Smooth muscle cell of the brain vasculature (primary cell): Measurements from ENCODE around the gene EXOC2.
"Not testable (repeated sequence)": the region's sequence is repeated elsewhere in the genome, so short reads cannot be mapped to it uniquely, and the experiment has no call there.

ENCODE experiments used
- DNase-seq: peaks from one replicate; pipeline ENCODE4 v3.0.0-alpha.2; 2012; ENCODE audit warnings: low read depth, low spot score

Gene EXOC2

GRCh38 chr6:680666-681340 lies 12.1 kb downstream of the EXOC2 start:
- no peak for DNase-seq

DNA sequence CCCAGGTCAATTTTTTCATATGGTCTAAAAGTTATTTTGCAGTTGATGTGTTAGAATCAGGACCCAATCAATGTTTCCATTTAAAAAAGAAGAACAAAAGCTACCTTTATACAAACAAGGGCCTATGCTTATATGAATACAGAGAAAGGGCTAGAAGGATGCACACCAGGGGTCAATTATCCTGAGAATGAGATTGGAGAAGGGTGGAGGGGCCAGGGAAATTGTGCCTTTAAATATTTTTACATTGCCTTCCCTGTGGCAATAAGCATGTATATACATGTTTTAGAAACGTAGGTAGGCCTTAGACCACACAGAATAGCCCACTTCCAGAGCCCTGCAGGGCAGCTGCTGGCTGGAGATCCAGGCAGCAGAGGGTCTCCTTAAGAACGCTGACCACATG lies 12.7 kb downstream of the EXOC2 start:
- DNase-seq, result no peak

DNA sequence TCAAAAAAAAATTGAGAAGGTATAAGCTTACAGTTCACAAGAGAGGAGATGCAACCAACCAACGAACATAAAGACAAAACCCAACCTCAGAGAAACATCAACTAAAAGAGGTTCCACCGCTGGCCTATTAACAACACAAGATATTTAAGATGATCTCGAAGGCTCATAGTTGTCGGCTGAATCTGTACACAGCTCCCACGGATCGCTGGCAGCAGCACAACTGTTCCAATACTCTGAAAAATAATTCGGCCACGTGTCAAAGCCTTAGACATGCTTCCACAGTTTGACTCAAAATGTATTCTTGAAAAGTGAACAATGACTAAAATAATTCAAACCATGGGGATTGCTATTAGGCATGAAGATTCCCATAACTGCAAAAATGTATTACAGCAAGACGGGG lies 13.7 kb downstream of the EXOC2 start:
- DNase-seq, result no peak

GRCh38 chr6:678520-678919 lies 14.4 kb downstream of the EXOC2 start:
- no peak for DNase-seq

DNA sequence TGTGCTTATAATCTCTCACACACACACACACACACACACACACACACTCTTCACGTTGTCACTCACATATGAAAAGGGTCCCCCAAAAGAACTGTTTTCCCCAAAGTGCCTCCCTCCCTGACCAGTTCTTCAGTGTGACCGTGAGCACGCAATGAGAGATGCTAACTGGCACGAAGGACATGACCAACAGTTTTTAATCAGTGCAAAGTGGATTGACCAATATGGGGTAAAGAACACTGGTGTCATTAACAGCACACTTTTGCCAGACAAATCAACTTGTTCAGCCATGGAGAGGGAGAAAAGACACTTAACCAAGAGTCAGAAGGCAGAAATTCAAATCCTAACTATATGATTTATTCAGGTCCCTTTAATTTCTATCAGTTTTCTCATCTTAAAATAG lies 15.0 kb downstream of the EXOC2 start:
- DNase-seq, result no peak

- DNase-seq, result no peak
These were observed 18.0 kb downstream of the EXOC2 start for GRCh38 chr6:674956-675355.

DNA sequence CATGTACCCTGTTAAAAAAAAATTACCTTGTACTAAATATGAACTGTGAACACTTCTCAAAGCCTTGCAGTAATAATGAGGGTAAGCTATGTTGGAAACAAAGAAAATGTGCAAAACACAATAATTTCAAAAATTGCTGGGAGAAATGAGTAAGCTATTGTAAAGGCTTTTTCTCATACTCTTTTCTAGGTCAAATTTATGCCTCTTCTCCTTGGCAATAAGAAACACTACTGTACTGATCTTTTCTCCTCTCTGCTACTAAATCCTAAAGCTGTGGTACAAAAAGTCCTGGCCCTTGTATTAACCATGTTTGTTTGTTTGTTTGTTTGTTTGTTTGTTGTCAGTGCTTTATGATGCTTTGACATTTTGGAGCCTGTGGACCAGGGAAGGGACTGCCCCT lies 18.5 kb downstream of the EXOC2 start:
- no peak for DNase-seq

DNA sequence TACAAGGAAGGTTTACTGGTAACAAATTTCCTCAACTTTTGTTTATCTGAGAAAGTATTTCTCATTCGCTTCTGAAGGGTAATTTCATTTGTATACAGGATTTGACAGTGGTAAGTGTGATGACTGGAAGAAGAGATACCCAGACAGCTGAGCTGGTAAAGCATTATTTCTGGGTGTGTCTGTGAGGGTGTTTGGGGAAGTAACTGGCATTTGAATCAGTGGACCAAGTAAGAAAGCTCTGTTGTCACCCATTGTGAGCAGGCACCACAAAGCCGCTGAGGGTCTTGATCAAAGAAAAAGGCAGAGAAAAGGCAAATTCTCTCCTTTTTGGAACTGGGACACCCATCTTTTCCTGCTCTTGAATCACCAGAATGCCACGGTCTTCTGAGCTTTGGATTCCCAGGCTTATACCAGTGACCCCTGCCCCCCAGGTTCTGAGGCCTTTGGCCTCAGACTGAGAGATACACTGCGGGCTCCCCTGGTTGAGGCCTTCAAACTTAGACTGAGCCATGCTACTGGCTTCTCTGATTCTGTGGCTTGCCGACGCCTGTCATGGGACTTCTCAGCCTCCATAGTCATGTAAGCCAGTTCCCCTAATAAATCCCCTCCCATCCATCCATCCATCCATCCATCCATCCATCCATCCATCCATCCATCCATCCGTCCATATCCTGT lies 25.5 kb downstream of the EXOC2 start:
- no peak for DNase-seq

- DNase-seq, result no peak
These were observed 27.3 kb downstream of the EXOC2 start for GRCh38 chr6:665403-666267.

- DNase-seq, result not testable (repeated sequence)
These were observed 29.2 kb downstream of the EXOC2 start for GRCh38 chr6:663788-664187.

DNA sequence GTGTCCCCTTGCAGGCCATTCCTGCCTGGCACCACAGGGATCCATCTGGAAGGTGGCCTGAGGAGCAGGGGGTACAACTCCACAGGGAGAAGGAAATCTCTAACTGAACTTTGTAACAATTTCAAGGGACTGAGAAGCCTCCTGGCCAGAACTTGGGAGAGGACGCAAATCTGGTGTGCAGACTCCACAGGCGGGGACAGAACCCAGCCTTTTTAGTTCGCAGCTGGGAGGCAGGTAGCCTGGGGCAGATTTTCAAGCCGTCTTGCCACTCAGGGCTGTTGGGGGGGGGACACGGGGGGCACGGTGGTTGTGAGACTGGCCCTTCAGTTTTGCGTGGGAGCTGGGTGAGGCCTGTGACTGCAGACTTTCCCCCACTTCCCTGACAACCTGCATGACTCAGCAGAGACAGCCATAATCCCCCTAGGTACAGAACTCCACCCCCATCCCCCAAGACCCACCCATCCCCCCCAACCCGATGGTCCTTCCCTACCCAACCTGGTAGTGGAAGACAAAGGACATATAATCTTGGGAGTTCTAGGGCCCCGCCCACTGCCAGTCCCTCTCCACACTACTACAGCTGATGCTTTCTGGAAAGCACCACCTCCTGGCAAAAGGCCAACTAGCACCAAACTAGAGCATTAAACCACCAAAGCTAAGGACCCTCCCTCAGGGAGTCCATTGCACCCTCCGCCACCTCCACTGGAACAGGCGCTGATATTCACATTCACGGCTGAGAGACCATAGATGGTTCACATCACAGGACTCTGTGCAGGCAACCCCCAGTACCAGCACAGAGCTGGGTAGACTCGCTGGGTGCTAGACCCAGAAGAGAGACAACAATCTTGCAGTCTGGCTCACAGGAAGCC lies 33.0 kb downstream of the EXOC2 start:
- DNase-seq, result no peak

- DNase-seq, result no peak
These were observed 34.7 kb downstream of the EXOC2 start for GRCh38 chr6:658244-658643.

- DNase-seq, result no peak
These were observed 35.2 kb downstream of the EXOC2 start for GRCh38 chr6:657743-658142.

DNA sequence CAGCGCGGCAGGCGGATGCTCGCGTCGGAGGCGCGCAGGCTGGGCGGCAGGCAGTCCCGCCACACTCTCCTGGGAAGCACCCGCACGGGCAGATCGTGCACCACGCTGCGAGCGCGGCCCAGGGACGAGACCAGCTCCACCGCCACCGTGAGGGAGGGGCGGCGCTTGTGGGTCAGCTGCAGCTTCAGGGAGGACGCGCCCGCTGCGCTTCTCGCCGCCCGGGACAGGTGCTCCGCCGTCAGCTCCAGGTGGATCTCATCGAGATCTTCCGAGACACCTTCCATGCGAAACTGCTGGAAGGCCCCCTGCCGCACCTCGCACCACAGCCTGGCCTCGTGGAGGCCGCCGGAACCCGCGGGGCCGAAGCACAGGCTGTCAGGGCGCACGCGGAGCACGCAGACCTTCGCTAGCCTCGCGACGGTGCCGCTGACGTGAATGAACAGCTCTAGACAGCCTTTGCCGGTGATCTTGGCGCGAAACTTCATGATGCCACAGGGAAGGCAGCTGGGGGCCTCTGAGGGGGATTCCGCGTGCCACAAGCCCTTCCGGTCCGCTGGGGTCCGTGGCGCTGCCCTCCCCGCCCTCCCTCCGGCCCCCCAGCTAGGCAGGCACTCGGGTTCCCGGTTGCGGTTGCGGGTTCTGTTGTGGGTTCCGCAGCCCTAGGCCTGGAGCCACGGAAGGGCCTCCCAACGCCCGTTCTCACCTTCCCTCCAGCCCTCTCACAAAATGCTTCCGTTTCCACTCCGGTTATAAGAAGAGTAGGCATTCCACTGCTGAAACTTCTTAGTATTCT lies 36.3 kb downstream of the EXOC2 start, which contains the start of gene HUS1B:
HUS1B (minus strand) TSS at position 641 of the 793 bp plus-strand sequence; CDS start at position 485, 156 bp downstream.
- DNase-seq, result no peak

DNA sequence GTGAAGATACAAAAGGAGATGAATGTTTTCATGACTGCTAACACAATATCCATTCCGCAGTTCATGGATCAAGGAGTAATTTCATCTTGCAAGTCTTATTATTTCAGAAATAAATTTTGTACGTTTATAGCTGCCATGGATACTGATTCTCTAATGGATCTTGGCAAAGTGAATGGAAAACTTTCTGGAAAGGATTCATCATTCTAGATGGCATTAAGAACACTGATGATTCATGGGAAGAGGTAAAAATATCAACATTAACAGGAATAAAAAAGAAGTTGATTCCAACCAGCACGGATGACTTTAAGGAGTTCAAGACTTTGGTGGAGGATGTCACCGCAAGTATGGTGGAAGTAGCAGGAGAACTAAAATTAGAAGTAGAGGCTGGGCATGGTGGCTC lies 38.8 kb downstream of the EXOC2 start:
- no peak for DNase-seq

DNA sequence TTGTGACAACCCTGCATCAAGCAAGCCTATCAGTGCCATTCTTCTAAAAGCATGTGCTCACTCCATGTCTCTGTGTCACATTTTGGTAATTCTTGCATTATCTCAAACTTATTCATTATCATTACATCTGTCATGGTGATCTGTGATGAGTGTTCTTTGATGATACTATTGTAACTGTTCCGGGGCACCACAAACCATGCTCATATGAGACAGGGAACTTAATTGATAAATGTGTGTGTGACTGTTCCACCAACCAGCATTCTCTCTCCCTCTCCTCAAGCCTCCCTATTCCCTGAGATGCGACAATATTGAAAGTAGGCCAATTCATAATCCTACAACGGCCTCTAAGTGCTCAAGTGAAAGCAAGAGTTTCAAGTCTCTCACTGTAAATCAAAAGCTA lies 40.1 kb downstream of the EXOC2 start:
- DNase-seq, result no peak

GRCh38 chr6:650098-650497 lies 42.8 kb downstream of the EXOC2 start:
- DNase-seq, result no peak

GRCh38 chr6:642805-643204 lies 50.1 kb downstream of the EXOC2 start:
- DNase-seq, result no peak

DNA sequence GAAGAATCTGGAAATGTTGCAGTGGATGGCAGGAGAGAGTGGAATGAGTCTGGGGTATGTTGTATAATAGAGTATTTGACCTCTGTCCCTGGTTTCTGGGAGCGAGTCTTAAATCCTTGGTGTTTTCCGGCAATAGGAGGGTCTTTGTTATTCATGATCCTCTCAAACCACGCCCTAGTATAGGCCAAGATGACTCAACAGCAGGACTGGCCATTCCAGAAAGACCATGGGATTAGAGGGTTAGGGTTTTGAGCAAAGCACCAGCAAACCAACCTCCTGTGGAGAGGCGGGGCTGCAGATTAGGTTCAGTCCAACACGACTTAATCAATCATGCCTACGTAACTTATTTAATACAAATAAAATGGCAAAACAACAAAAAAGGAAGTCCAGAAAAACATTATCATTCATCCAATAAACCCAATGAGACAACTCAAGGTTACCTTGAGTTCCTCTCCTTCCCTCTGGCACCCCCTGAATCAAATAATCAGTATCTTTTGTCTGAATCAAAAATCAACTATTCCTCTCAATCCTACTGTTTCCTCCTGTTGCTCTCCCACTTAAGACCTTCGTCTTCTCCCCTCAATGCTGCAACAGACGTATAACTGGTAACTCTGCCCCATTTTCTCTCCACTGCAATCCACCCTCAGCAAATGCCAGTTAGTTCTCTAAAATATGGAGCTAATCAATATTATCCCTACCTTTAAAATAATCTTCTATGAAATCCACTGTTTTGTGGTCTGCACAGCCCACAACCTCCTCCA lies 51.5 kb downstream of the EXOC2 start:
- DNase-seq, result no peak

GRCh38 chr6:636488-636887 lies 56.5 kb downstream of the EXOC2 start:
- DNase-seq, result no peak
